Suprapubic skin (tissue), 4 donors: Measurements from ENCODE around the gene CCL26. TPM values are rescaled to one million over a fixed set of nuclear protein-coding genes. Genes with fewer than 3 reads are reported as not detected.

Source experiments
- DNase-seq, 2 donors: peaks; one replicate each; pipeline ENCODE4 v3.0.0-alpha.2; 2019; ENCODE audit warnings: low spot score in 2 of 2
- H3K27ac ChIP-seq: fragments of 200-600 bp; sonication (generic); one replicate; pipeline ENCODE4 v1.5.1; 2019
- H3K27me3 ChIP-seq: fragments of 200-600 bp; sonication (generic); one replicate; pipeline ENCODE4 v1.5.1; 2019
- H3K36me3 ChIP-seq: fragments of 200-600 bp; sonication (generic); one replicate; pipeline ENCODE4 v1.5.1; 2019
- H3K4me1 ChIP-seq: fragments of 200-600 bp; sonication (generic); one replicate; pipeline ENCODE4 v1.5.1; 2019
- H3K4me3 ChIP-seq: fragments of 200-600 bp; sonication (generic); one replicate; pipeline ENCODE4 v1.5.1; 2019; ENCODE audit warnings: mild to moderate bottlenecking
- H3K9me3 ChIP-seq: fragments of 200-600 bp; sonication (generic); one replicate; pipeline ENCODE4 v1.5.1; 2019
- CTCF ChIP-seq, 2 donors: fragments of 200-600 bp in 1 of 2; fragments of 450-650 bp in 1 of 2; sonication (generic) in 1 of 2; IDR thresholded peaks; one replicate each; pipeline ENCODE4 v1.5.1; 2016 to 2019; ENCODE audit warnings: antibody characterized with exemption in 2 of 2, mild to moderate bottlenecking in 1 of 2, moderate library complexity in 1 of 2
- EP300 ChIP-seq: sonication (generic); formaldehyde crosslinking; IDR thresholded peaks from one replicate; pipeline ENCODE4 v1.6.1; 2017; ENCODE audit warnings: antibody characterized with exemption
- POLR2A ChIP-seq, 2 donors: fragments of 450-650 bp; IDR thresholded peaks; one replicate each; pipeline ENCODE4 v1.6.1; 2017; ENCODE audit warnings: antibody characterized with exemption in 2 of 2, mild to moderate bottlenecking in 2 of 2, moderate library complexity in 2 of 2
- POLR2AphosphoS5 ChIP-seq, 3 donors: sonication (generic); formaldehyde crosslinking; IDR thresholded peaks; one replicate each; pipeline ENCODE4 v1.6.1; 2017; ENCODE audit warnings: antibody characterized with exemption in 3 of 3
- WGBS: methylation state at CpG from one replicate; pipeline ENCODE4 v1.1.5; 2018; 5-methylcytosine and 5-hydroxymethylcytosine counted together
- total RNA-seq, 4 donors: library from RNA; depleted of rRNA; stranded (reverse); fragments of >200 nt; gene quantifications; one replicate each; pipeline ENCODE4 v1.1.0, GENCODE V29; 2016

The CCL26 gene
- total RNA-seq, 4 donors from 2014 or later, result not detected

- Histone ChIP-seq H3K27ac (no peak overlapping the region), H3K27me3 (peaks cover 3% of the 10 kb centered on the region), H3K4me3 (no peak overlapping the region), H3K4me1 (peaks cover 3% of the 10 kb centered on the region), H3K9me3 (no peaks in the 10 kb centered on the region), H3K36me3 (no peaks in the 10 kb centered on the region)
- WGBS, result 60% methylated on average over 10 of the region's 10 CpGs
- DNase-seq, result no peak
- TF ChIP-seq EP300 (no peak), POLR2AphosphoS5 (IDR thresholded peaks at IDR 0.05) (no peak), POLR2A (IDR thresholded peaks at IDR 0.05) (no peak), CTCF (IDR thresholded peaks at IDR 0.05) (no peak)
Measured at GRCh38 chr7:75815418-75816064, 43.5 kb upstream of the CCL26 start.

GRCh38 chr7:75814407-75814947 is 42.5 kb upstream of the CCL26 start:
- WGBS, result 88% methylated on average over 13 of the region's 13 CpGs
- TF ChIP-seq POLR2AphosphoS5 (IDR thresholded peaks at IDR 0.05), result no peak
- TF ChIP-seq EP300, result no peak
- TF ChIP-seq CTCF (IDR thresholded peaks at IDR 0.05), result no peak
- no peak for TF ChIP-seq POLR2A (IDR thresholded peaks at IDR 0.05)

GRCh38 chr7:75813781-75814236 is 41.8 kb upstream of the CCL26 start, which contains the start of gene CCL24:
CCL24 (minus strand) TSS chr7:75813806; CDS start chr7:75813715, 91 bp downstream.
- Histone ChIP-seq H3K27me3 (peaks cover 3% of the 10 kb centered on the region), H3K4me1 (peaks cover 3% of the 10 kb centered on the region), H3K9me3 (no peaks in the 10 kb centered on the region), H3K36me3 (no peaks in the 10 kb centered on the region), H3K4me3 (no peak within 1 kb of the TSS), H3K27ac (no peak within 1 kb of the TSS)
- TF ChIP-seq POLR2A (IDR thresholded peaks at IDR 0.05) (no peak), EP300 (no peak), POLR2AphosphoS5 (IDR thresholded peaks at IDR 0.05) (no peak)
- WGBS, result 76% methylated on average over 7 of the region's 7 CpGs
- no peak for DNase-seq

More at GRCh38 chr7:75814407-75814947, 42.5 kb upstream of the CCL26 start:
- H3K27me3 ChIP-seq, result peaks cover 3% of the 10 kb centered on the region
- H3K4me1 ChIP-seq, result peaks cover 3% of the 10 kb centered on the region
- no peaks in the 10 kb centered on the region for H3K9me3 ChIP-seq
- no peak for DNase-seq
- H3K4me3 ChIP-seq, result no peak overlapping the region
- H3K27ac ChIP-seq, result no peak overlapping the region
- H3K36me3 ChIP-seq, result no peaks in the 10 kb centered on the region

- peaks cover 3% of the 10 kb centered on the region for H3K27me3 ChIP-seq
- no peaks in the 10 kb centered on the region for H3K9me3 ChIP-seq
- no peak overlapping the region for H3K27ac ChIP-seq
- no peak for DNase-seq
- 62% methylated on average over 3 of the region's 3 CpGs for WGBS
- no peak overlapping the region for H3K4me3 ChIP-seq
- TF ChIP-seq EP300, result no peak
- no peak for TF ChIP-seq POLR2A (IDR thresholded peaks at IDR 0.05)
- no peak for TF ChIP-seq CTCF (IDR thresholded peaks at IDR 0.05)
- no peak for TF ChIP-seq POLR2AphosphoS5 (IDR thresholded peaks at IDR 0.05)
- no peaks in the 10 kb centered on the region for H3K36me3 ChIP-seq
- H3K4me1 ChIP-seq, result peaks cover 3% of the 10 kb centered on the region
Measured at GRCh38 chr7:75813084-75813483, 41.1 kb upstream of the CCL26 start.

- Histone ChIP-seq H3K27ac (no peak overlapping the region), H3K4me1 (peaks cover 3% of the 10 kb centered on the region), H3K4me3 (no peak overlapping the region), H3K36me3 (no peaks in the 10 kb centered on the region), H3K9me3 (no peaks in the 10 kb centered on the region), H3K27me3 (peaks cover 3% of the 10 kb centered on the region)
- TF ChIP-seq CTCF (IDR thresholded peaks at IDR 0.05), result no peak
- no peak for TF ChIP-seq POLR2A (IDR thresholded peaks at IDR 0.05)
- TF ChIP-seq EP300, result no peak
- DNase-seq, result no peak
- WGBS, result 90% methylated on average over 11 of the region's 11 CpGs
Measured at GRCh38 chr7:75811894-75812678, 40.1 kb upstream of the CCL26 start.
